ENCODE measurements around the gene HYI. TPM values are rescaled to one million over a fixed set of nuclear protein-coding genes. Genes with fewer than 3 reads are reported as not detected.

The HYI gene
- total and polyA plus RNA-seq, 4 donors = 26.9 to 34.9 (median 29.8) TPM

DNA sequence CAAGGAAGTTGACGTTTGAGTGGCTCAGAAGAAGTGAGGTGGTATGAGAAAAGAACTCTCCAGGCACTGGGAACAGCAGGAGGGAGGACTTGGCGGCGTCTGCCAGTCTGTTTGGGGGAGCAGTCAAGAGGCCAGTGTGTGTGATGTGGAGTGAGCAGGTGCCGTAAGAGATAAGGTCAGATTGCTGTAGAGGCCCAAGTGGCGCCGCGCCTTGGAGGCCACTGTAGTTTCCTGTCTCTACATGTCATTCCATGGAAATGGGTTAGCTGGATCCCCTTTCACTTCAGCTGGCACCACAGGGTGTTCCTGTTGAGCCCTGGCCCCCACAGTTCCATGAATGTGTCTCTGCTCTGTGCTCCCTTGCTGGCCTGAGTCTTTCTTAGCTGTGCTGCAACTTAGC lies 41.5 kb upstream of the HYI start:
- Histone ChIP-seq H3K36me3 (ENCODE audit: control insufficient read depth in 4 of 4, insufficient read depth in 3 of 4, low read depth in 1 of 4, low read length in 3 of 4) (no peaks in the 10 kb centered on the region), H3K9me3 (ENCODE audit: control insufficient read depth in 4 of 4, low read length in 3 of 4) (no peaks in the 10 kb centered on the region), H3K4me1 (ENCODE audit: control insufficient read depth in 4 of 4, insufficient read depth in 4 of 4, low read length in 3 of 4) (peaks cover 2 to 8% (median 6%) of the 10 kb centered on the region in 4 donors), H3K9ac (ENCODE audit: low read depth in 1 of 2, low read length in 2 of 2) (no peak overlapping the region), H3K4me3 (ENCODE audit: low read depth in 1 of 3, low read length in 3 of 3) (no peak overlapping the region), H3K27ac (ENCODE audit: low read depth in 1 of 2, low read length in 2 of 2) (no peak overlapping the region), H3K27me3 (ENCODE audit: control insufficient read depth in 4 of 4, insufficient read depth in 4 of 4, low read length in 3 of 4) (no peaks in the 10 kb centered on the region)
- DNase-seq (ENCODE audit: low spot score) = peak; percentile 49
- 96% methylated on average over 7 of the region's 7 CpGs for WGBS
- no peak for TF ChIP-seq FOXA1 (IDR thresholded peaks at IDR 0.05)
- no peak for TF ChIP-seq EGR1 (IDR thresholded peaks at IDR 0.05; ENCODE audit: low read depth in 2 of 2)
- TF ChIP-seq HNF4A (conservative IDR thresholded peaks at IDR 0.05) = no peak
- TF ChIP-seq RXRA (IDR thresholded peaks at IDR 0.05) = no peak
- TF ChIP-seq SP1 (IDR thresholded peaks at IDR 0.05) = no peak
- no peak for TF ChIP-seq NR2F2 (IDR thresholded peaks at IDR 0.05)
- no peak for TF ChIP-seq HNF4G (IDR thresholded peaks at IDR 0.05)
- no peak for TF ChIP-seq FOXA2 (IDR thresholded peaks at IDR 0.05)
- TF ChIP-seq, protein P1, sequence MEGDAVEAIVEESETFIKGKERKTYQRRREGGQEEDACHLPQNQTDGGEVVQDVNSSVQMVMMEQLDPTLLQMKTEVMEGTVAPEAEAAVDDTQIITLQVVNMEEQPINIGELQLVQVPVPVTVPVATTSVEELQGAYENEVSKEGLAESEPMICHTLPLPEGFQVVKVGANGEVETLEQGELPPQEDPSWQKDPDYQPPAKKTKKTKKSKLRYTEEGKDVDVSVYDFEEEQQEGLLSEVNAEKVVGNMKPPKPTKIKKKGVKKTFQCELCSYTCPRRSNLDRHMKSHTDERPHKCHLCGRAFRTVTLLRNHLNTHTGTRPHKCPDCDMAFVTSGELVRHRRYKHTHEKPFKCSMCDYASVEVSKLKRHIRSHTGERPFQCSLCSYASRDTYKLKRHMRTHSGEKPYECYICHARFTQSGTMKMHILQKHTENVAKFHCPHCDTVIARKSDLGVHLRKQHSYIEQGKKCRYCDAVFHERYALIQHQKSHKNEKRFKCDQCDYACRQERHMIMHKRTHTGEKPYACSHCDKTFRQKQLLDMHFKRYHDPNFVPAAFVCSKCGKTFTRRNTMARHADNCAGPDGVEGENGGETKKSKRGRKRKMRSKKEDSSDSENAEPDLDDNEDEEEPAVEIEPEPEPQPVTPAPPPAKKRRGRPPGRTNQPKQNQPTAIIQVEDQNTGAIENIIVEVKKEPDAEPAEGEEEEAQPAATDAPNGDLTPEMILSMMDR (IDR thresholded peaks at IDR 0.05; ENCODE audit: low read depth, low read length, missing input control) = no peak
- TF ChIP-seq RAD21 (IDR thresholded peaks at IDR 0.05) = no peak
- no peak for TF ChIP-seq TAF1 (conservative IDR thresholded peaks at IDR 0.05)
- TF ChIP-seq GABPA (IDR thresholded peaks at IDR 0.05 in 1 of 2, conservative IDR thresholded peaks at IDR 0.05 in 1 of 2) = no peak
- TF ChIP-seq, protein P2, sequence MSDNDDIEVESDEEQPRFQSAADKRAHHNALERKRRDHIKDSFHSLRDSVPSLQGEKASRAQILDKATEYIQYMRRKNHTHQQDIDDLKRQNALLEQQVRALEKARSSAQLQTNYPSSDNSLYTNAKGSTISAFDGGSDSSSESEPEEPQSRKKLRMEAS (IDR thresholded peaks at IDR 0.05) = no peak
- TF ChIP-seq, protein P3, sequence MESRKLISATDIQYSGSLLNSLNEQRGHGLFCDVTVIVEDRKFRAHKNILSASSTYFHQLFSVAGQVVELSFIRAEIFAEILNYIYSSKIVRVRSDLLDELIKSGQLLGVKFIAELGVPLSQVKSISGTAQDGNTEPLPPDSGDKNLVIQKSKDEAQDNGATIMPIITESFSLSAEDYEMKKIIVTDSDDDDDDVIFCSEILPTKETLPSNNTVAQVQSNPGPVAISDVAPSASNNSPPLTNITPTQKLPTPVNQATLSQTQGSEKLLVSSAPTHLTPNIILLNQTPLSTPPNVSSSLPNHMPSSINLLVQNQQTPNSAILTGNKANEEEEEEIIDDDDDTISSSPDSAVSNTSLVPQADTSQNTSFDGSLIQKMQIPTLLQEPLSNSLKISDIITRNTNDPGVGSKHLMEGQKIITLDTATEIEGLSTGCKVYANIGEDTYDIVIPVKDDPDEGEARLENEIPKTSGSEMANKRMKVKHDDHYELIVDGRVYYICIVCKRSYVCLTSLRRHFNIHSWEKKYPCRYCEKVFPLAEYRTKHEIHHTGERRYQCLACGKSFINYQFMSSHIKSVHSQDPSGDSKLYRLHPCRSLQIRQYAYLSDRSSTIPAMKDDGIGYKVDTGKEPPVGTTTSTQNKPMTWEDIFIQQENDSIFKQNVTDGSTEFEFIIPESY (IDR thresholded peaks at IDR 0.05) = no peak
- TF ChIP-seq, protein P4, sequence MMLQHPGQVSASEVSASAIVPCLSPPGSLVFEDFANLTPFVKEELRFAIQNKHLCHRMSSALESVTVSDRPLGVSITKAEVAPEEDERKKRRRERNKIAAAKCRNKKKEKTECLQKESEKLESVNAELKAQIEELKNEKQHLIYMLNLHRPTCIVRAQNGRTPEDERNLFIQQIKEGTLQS (IDR thresholded peaks at IDR 0.05) = no peak
- TF ChIP-seq YY1 (IDR thresholded peaks at IDR 0.05) = no peak
- TF ChIP-seq, protein P5, sequence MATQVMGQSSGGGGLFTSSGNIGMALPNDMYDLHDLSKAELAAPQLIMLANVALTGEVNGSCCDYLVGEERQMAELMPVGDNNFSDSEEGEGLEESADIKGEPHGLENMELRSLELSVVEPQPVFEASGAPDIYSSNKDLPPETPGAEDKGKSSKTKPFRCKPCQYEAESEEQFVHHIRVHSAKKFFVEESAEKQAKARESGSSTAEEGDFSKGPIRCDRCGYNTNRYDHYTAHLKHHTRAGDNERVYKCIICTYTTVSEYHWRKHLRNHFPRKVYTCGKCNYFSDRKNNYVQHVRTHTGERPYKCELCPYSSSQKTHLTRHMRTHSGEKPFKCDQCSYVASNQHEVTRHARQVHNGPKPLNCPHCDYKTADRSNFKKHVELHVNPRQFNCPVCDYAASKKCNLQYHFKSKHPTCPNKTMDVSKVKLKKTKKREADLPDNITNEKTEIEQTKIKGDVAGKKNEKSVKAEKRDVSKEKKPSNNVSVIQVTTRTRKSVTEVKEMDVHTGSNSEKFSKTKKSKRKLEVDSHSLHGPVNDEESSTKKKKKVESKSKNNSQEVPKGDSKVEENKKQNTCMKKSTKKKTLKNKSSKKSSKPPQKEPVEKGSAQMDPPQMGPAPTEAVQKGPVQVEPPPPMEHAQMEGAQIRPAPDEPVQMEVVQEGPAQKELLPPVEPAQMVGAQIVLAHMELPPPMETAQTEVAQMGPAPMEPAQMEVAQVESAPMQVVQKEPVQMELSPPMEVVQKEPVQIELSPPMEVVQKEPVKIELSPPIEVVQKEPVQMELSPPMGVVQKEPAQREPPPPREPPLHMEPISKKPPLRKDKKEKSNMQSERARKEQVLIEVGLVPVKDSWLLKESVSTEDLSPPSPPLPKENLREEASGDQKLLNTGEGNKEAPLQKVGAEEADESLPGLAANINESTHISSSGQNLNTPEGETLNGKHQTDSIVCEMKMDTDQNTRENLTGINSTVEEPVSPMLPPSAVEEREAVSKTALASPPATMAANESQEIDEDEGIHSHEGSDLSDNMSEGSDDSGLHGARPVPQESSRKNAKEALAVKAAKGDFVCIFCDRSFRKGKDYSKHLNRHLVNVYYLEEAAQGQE (IDR thresholded peaks at IDR 0.05) = no peak
- no peak for TF ChIP-seq JUND (IDR thresholded peaks at IDR 0.05)

Measured in liver (tissue), 9 donors.